Measurements from ENCODE around the gene ADAMTS5.

ADAMTS5 gene

GRCh38 chr21:26967062-26967913 lies at the start of gene ADAMTS5:
ADAMTS5 (minus strand) TSS chr21:26967088; CDS start chr21:26966391, 697 bp downstream.
- peak in 1 of 2 experiments; percentile 2 for DNase-seq

DNA sequence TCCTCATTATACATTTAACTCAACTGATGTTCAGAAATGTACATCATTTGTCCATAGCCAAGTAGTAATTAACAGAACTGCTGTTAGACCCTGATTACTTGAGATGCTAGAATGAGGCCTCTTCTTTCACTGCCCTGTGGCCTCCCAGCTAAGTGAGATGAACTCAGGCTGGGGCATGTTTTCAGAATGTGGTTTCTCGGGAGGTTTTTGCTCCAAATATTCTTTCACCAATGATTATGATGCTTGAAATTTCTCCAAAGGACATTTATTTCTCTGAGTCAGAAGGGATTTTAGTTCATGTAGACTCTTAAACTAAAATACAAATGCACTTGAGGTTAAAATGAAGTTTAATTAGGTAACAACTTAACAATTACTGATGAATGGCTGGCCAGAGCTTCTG lies 34.6 kb upstream of the ADAMTS5 start:
- DNase-seq, result no peak

DNA sequence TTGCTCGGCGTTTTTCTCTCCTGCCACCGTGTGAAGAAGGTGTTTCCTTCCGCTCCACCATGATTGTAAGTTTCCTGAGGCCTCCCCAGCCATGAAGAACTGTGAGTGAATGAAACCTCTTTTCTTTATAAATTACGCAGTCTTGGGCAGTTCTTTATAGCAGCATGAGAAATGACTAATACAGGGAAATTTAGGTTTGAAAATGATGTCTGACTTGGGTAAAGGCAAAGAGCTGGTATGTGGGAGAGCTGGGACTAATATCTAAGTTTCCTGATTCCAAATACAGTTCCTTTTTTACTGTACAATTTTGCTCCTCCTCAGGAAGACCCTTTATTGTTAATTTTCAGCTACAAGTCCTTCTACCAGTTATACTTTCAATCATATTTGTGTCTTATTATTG lies 16.7 kb upstream of the ADAMTS5 start:
- DNase-seq, result no peak

DNA sequence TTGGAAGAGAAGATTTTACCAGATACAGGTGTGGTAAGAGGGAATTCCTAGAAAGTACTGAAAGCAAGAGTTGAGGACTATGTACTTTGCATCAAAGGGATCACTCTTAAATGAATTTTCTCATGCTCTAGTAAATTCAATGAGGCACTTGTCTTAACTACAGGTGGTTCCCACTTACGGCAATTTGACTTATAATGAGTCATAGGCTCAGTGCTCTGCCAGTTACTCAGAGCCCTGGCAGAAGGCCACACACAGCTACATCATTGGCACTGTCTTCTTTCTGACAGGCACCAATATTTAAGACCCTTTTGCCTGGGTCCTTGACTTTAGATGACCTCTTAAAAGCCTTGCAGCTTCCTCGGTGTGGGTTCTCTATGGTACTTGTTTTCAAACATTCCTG lies 15.9 kb upstream of the ADAMTS5 start:
- DNase-seq, result no peak

- no peak for DNase-seq
These were observed 10.9 kb upstream of the ADAMTS5 start for GRCh38 chr21:26977746-26978145.

GRCh38 chr21:26973226-26973625 lies 6.3 kb upstream of the ADAMTS5 start:
- no peak for DNase-seq

DNA sequence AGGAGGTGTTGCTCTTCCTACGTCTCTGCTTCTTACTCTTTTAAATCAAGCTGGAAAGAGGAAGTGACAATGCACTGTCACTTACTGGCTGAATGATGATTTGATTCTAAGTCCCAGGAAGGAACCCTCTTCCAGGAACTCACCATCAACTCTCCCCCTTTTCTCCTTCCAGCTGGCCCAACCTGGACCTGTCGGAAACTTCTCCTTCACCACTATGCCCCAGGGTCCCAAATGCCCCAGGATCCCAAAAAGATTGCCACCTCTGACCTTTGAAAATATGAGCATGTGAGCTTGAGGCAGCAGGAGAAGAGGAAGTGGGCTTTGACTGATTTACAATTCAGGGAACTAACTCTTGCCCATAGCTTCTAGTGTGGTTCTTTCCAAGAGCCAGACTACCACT lies 5.3 kb upstream of the ADAMTS5 start:
- DNase-seq, result no peak

- no peak for DNase-seq
These were observed 3.3 kb upstream of the ADAMTS5 start for GRCh38 chr21:26969971-26970725.

DNA sequence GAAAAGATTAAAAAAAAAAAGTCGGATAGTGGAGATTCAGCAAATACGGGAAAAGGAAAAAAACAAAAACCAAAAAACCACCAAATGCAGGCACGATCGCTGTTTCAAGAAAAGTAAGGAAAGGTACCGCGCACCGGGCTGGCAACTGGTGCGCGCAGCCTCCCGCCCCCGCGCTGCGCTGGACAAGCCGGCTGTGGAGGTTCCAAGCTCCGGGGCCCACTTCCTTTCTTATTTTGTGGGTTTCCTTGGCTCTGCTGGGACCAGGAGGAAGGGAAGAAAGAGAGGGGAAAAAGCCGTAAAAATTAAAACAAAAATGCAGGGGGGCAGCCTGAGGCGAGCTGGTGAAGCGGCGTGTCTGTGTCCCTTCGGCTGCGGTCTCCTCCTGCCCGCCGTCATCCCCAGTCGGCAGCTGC lies 233 bp downstream of the ADAMTS5 start:
- no peak for DNase-seq

DNA sequence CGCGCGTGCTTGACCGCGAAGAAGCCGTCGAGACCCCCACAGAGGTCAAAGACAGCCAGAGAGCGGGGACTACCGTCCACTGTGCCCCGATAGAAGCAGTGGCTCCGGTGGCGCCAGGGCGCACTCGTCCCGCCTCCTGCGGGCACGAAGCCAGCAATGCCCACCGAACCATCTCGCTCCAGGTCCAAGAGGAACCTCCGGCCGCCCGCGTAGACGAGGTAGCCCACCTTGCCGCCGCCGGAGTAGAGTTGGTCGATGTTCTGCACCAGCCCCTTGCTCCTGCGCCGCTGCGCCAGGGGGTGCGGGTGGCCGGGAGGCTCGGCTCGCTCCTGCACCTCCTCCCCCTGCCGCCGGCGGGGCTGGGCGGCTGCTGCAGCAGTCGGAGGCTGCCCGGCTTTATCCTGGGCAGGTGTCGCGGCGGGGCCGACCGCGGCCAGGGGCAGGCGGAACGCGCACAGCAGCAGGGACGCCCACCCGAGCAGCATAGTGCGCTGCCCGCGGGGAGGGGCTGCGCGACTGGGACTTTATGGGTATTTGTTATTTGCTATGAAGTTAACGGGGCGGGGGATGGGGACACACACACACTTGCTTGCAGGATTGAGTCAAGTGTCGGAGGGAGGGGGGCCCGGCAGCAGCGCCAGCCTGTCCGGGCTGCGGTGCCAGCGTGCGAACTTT lies 844 bp downstream of the ADAMTS5 start:
- no peak for DNase-seq

GRCh38 chr21:26965040-26965906 lies 1.6 kb downstream of the ADAMTS5 start:
- DNase-seq, result peak in 1 of 2 experiments; percentile 4

- no peak for DNase-seq
These were observed 2.6 kb downstream of the ADAMTS5 start for GRCh38 chr21:26964170-26964778.

DNA sequence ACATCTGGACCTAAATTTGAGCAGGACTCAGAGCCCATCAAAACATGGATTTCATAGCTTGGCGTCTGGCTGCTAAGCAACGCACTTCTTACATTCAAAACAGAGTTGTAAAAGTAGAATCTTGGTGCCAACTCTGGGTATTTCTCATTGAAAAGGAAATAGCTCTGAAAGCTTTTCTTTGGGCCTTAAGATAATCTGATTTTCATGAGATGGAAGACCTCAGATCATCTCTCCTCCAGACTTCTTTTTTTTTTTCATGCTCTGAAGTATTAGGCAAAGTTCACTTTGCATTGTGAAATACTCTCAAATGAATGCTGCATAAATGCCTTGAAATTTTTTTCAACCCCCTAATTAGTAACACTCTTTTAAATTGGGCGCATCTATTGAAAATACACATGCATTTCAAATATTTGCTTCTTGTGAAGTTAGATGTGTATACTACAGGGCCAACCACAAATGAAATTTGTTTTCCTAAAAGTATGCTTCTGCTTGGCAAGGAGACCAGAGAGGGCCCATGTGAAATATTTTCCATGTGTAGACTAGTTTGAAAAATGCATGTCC lies 4.2 kb downstream of the ADAMTS5 start:
- DNase-seq, result no peak

GRCh38 chr21:26961698-26962097 lies 5.2 kb downstream of the ADAMTS5 start:
- no peak for DNase-seq

GRCh38 chr21:26958788-26959187 lies 8.1 kb downstream of the ADAMTS5 start:
- no peak for DNase-seq

DNA sequence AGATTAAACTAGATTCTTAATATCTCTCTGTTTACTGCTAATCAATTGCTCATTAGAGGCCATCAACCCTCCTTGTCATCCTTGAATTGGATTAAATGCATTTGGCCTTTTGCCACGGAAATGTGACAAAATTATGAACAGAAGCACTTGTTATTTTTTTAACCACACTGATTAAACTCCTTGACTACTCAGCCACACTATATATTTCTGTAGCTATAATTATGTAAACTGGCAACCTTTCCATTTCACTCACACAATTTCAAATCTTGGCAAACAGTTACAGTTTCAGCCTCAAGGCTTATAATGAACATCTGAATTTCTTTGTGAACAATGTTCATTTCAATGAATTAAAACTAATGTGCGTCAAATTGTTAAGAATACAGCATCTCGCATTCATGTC lies 10.1 kb downstream of the ADAMTS5 start:
- no peak for DNase-seq

- DNase-seq, result no peak
These were observed 10.7 kb downstream of the ADAMTS5 start for GRCh38 chr21:26956216-26956615.

DNA sequence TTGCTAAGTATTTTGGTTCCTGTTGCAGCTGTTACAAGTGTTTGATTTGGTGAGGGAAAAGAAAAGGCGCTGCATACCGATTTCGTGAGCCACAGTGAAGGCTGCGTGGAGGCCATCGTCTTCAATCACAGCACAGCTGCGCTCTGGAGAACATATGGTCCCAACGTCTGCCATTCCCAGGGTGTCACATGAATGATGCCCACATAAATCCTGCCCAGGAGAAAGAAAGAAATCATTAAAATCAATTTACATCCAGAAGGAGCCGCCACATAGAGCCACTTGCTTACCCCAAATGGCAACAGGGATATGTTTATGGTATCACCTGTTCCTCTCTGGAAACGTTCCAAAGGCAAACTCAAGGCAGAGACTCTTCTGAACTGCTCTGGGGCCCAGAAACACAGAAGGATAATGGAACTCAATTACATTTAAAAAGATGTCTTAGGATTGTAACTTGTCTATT lies 12.2 kb downstream of the ADAMTS5 start:
- no peak for DNase-seq

- DNase-seq, result no peak
These were observed 14.4 kb downstream of the ADAMTS5 start for GRCh38 chr21:26952374-26953066.

GRCh38 chr21:26949830-26950229 lies 17.1 kb downstream of the ADAMTS5 start:
- DNase-seq, result no peak

- no peak for DNase-seq
These were observed 18.7 kb downstream of the ADAMTS5 start for GRCh38 chr21:26948194-26948593.

Data from activated CD4-positive, alpha-beta T cell treated with anti-CD3 and anti-CD28 coated beads, Interleukin-2, amount 50 U/mL, for 48 hours (primary cell).